ENCODE results near the gene VN1R5.
"Not testable (repeated sequence)": the region's sequence is repeated elsewhere in the genome, so short reads cannot be mapped to it uniquely, and the experiment has no call there.

The VN1R5 gene

DNA sequence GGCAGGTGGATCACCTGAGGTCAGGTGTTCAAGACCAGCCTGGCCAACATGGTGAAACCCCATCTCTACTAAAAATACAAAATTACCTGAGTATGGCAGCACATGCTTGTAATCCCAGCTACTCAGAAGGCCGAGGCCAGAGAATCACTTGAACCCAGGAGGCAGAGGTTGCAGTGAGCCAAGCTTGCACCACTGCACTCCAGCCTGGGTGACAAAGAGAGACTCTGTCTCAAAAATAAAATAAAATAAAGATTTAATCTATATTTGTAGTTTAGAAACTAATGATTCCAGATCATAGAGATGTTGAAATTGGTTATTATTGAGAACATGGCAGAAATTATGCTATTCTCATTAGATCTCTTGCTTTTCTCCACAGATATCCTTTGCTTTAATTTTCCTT lies at the start of gene VN1R5:
VN1R5 (plus strand) TSS at position 301 of the 400 bp plus-strand sequence.
- not testable (repeated sequence) for DNase-seq (ENCODE audit: low read depth)

DNA sequence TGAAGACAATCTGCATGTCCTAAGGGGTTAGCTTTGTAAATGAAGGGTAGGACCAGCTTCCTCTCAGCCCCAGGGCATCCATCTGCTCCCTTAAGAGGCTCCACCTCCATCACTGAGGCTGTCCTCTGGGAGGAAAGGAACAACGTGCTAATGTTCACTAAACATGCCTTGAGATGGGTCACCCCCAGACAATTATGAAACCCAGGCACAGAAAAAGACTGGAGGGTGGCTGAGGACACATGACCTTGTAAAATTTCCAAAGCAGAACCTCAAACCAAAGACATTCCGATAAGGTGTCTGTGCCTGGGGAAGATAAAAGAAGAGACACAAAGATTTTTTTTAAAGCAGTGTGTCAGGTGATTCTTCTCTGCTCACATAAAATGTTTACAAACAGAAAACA lies 46.5 kb upstream of the VN1R5 start:
- no peak for DNase-seq (ENCODE audit: low read depth)

- DNase-seq (ENCODE audit: low read depth), result no peak
These were observed 45.9 kb upstream of the VN1R5 start for GRCh38 chr1:247210062-247210375.

GRCh38 chr1:247210376-247211117 lies 45.3 kb upstream of the VN1R5 start:
- DNase-seq (ENCODE audit: low read depth), result peak; percentile 65

DNA sequence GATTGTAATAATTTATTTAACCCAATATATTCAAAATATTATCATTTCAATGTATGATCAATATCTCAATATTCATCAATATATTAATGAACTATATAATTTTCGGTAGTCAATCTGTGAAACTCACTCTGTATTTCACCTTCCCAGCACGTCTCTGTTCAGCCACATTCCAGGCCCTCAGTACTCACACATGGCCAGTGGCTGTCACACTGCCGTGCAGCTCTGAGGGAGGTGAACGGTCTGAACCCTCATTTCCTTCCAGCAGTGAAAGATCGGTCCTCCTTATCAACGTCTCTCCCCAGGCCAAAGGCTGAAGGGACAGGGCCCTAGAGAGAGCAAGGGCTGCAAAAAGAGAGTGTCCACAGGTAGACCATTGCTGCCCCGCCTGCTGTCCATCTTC lies 44.5 kb upstream of the VN1R5 start:
- no peak for DNase-seq (ENCODE audit: low read depth)

GRCh38 chr1:247212012-247212411 lies 43.9 kb upstream of the VN1R5 start:
- DNase-seq (ENCODE audit: low read depth), result no peak

DNA sequence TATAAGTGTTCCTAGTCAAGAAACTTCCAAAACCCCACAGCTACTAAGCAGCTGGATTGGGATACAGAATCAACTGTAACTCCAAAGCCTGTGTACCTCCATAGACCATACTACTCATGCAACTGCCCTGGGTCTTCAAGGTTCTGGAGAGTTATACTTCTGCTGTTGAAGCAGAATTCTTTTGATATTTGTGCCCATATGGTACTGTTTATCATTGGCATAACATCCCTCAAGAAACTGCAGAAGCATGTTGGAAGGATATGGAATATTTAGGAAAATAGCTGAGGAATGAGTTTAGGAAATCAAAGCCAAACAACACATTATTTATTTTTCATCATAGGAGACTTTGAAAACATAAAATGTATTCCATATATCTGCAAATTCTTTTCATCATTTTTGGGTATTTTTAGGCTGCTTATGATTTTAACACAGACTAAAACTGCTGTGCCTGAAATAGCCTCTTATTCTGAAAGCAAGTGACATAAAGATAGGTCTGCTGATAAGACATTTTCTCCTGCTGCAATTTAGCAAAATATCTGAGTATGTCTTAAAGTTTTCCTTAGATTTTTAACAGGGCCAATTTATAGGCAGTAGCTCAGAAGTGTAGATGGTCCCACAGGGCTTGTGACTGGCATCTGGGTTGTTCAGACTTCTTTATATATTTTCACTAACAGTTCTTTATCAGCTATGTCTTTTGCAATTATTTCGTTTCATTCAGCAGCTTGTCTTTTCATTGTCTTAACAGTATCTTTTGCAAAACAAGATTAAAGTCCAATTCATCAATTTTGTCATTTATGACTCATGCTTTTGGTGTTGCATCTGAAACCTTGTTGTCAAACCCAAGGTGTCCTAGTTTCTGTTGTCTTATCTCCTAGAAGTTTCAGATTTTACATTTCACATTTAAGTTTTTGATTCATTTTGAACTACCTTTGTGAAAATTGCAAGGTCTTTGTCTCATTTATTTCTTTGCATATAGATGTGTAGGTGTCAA lies 43.0 kb upstream of the VN1R5 start:
- DNase-seq (ENCODE audit: low read depth), result no peak

DNA sequence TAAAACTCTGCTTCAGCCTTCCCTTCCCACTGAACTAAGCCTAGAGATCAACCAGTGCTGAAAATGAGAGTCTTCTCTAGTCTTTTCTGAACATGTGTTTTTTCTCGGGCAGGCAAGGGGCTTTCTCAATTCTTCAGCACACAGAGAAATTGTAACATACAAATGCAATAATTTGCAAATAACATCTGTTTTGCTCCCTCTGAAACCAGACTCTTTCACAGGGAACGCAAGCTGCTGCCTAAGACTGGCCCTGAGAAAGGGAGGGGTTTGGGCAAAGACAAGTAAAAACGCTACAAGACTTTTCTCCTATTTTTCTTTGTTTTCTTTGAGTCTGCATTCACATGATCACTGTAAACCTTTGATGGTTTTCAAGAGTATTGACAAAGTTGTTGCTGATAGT lies 39.6 kb upstream of the VN1R5 start:
- no peak for DNase-seq (ENCODE audit: low read depth)

DNA sequence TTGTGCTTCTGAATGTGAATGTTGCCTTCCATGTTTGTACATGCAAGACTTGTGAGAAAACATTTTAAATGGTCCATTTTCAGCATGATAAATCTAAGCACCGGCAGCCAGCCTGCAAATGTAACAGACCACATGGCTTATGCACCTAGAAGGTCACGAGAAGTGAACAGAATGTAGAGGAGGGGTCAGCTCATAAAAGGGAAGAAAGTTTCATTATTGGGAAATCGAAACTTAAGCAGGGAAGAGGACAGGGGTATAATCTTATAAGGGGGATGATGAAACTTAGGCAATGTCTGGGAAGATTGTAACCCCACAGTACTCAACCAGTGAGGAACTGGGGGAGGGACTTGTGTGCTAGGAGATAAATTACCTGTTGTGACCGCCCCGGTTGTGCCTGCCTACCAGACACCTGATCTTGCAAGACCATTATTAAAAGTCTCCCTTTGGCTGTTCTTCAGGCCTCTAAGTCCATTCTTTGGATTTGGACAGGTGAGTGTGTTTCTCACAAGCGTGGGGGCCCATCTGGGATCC lies 37.7 kb upstream of the VN1R5 start:
- DNase-seq (ENCODE audit: low read depth), result no peak

DNA sequence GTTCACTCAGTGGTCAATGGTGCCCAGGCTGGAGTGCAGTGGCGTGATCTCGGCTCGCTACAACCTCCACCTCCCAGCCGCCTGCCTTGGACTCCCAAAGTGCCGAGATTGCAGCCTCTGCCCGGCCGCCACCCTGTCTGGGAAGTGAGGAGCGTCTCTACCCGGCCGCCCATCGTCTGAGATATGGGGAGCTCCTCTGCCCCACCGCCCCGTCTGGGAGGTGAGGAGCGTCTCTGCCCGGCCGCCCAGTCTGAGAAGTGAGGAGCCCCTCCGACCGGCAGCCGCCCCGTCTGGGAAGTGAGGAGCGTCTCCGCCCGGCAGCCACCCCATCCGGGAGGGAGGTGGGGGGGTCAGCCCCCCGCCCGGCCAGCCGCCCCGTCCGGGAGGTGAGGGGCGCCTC lies 35.6 kb upstream of the VN1R5 start:
- not testable (repeated sequence) for DNase-seq (ENCODE audit: low read depth)

- DNase-seq (ENCODE audit: low read depth), result no peak
These were observed 33.0 kb upstream of the VN1R5 start for GRCh38 chr1:247222840-247223239.

GRCh38 chr1:247224822-247225221 lies 31.1 kb upstream of the VN1R5 start:
- no peak for DNase-seq (ENCODE audit: low read depth)

DNA sequence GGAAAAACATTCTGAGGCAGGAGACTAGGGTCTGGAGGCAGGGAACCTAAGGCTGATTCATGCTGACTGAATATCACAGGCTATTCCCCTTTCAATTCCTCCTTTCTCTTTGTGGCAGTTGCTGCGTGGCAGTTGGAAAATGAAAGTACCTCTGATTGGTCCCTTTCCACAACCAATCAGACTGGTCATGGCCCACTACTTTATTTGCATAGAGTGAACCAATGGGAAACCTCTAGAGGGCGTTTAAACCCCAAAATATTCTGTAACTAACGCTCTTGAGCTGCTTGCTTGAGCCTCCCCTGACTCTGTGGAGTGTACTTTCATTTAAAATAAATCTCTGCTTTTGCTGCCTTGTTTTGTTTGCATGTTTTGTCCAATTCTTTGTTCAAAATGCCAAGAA lies 27.7 kb upstream of the VN1R5 start:
- DNase-seq (ENCODE audit: low read depth), result no peak

GRCh38 chr1:247241691-247242090 lies 14.2 kb upstream of the VN1R5 start:
- DNase-seq (ENCODE audit: low read depth), result no peak

DNA sequence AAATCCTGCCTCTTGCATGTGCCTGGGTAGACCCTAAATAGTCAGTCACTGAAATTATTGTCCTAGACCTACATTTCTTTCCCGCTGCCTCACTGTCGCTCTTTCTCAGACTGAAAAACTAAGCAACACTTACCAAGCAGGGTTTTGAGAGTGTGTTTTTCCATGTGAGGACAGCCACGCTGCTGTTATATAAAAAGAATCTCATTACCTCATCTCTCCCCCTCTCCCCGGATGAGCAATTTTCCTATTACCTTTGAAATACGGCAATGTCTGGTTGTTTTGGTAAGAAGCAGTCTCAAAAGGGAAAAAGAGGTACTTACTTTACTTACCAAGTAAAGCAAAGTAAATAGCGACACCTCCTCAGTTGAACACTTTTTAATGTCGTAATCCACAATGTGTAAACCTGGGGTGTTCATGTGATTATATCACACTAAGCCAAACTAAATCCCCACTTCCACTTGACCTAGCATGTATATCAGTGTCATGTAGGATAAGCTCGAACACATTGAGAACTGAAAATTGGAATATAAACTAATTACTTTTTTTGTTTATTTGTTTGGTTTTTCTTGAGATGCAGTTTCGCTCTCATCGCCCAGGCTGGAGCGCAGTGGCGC lies 12.2 kb upstream of the VN1R5 start:
- no peak for DNase-seq (ENCODE audit: low read depth)

GRCh38 chr1:247246325-247247115 lies 9.4 kb upstream of the VN1R5 start:
- DNase-seq (ENCODE audit: low read depth), result no peak

- no peak for DNase-seq (ENCODE audit: low read depth)
These were observed 8.3 kb upstream of the VN1R5 start for GRCh38 chr1:247247568-247247967.

DNA sequence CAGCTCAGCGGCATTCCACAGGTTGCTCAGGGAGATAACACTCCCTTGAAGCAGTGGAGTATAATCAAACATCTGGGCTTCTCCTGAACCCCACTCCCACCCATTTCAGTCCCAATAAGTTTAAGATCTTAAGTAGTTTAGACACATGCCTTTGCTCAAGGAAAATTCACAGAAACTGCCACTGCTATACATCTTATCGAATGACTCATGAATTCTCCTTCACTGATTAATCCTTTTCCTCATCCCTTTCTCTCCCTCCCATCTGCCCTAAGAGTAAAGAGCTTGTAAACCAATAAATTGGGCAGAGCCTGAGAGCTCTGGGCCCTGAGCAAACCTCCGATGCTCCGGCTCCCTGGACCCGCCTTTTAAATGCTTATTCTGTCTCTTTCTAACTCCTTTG lies 10.2 kb downstream of the VN1R5 start:
- no peak for DNase-seq (ENCODE audit: low read depth)

GRCh38 chr1:247268390-247269045 lies 12.6 kb downstream of the VN1R5 start:
- no peak for DNase-seq (ENCODE audit: low read depth)

DNA sequence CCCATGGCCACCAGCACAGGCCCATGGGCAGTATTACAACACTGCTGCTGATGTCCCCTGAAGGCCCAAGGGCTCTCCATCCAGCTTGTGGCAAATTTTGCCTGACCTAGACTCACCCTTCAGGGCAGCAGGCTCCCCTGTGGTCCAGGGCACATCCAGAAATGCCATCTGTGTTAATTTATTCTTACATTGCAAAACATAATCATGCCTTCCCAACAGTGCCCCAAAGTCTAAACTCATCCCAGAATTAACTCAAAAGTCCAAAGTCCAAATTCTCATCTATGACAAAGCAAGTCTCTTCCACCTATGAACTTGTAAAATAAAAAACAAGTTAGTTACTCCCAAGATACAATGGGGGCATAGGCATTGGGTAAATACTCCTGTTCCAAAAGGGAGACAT lies 13.3 kb downstream of the VN1R5 start:
- DNase-seq (ENCODE audit: low read depth), result no peak

DNA sequence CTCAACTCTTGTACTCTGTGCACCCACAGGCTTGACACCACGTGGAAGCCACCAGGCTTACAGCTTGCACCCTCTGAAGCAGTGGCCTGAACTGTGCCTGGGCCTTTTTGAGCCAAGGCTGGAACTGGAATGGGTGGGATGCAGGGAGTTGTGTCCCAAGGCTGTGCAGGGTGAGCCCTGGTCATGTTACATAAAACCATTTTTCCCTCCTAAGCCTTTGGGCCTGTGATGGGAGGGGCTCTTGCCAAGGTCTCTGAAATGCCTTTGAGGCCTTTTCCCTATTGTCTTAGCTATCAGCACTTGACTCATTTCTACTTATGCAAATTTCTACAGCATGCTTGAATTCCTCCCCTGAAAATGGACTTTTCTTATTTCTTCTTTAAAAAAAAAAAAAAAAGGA lies 14.1 kb downstream of the VN1R5 start:
- no peak for DNase-seq (ENCODE audit: low read depth)

All from HS-27A (cell line).